ENCODE results near the gene SULT1A2. TPM values are rescaled to one million over a fixed set of nuclear protein-coding genes. Genes with fewer than 3 reads are reported as not detected.

SULT1A2 gene
- total and polyA plus RNA-seq, 2 of the 13 experiments (the other 11 are each of a cell fraction or from before 2014, with no cell fraction given) = 33.0 to 34.2 TPM

DNA sequence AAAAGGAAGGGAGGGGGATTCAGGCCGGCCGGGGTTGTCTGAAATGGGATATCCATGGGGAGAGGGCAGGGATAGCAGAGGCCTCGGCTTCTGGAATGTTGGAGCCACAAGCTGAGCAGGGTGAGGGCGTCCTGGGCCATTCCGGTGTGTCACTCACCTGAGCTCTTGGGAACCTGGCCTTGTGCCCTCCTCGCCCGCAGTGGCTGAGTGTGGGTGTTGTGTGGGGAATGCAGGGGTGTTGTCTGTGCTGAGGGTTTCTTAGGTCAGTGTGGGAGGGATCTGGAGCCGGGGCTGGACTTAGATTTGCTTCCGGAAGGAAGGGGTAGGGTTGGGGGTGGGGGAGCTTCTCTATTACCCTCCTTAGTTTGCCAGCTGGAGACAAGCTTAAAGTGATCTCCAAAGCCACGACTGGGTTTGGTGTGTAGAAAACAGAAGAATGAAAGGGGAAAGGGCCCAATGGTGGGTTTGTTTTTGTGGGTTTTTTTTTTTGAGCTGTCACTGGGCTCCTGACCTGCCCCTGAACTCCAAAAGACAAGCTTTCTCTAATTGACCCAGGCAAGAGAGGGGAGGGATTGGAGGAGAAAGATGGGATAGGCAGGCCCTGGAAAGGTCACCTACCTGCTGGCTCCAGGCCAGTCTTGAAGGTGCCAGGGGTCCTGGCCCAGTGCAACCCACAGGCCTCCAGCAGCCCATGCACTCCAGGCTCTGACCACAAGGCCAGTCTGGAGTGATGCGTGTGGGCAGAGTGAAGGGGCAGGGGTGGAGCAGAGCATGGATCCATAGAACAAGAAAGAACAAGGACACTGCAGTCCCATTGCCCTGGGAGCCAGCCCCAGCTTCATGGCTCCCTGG is at the start of gene SULT1A2 (continued):
- TF ChIP-seq, protein P1, sequence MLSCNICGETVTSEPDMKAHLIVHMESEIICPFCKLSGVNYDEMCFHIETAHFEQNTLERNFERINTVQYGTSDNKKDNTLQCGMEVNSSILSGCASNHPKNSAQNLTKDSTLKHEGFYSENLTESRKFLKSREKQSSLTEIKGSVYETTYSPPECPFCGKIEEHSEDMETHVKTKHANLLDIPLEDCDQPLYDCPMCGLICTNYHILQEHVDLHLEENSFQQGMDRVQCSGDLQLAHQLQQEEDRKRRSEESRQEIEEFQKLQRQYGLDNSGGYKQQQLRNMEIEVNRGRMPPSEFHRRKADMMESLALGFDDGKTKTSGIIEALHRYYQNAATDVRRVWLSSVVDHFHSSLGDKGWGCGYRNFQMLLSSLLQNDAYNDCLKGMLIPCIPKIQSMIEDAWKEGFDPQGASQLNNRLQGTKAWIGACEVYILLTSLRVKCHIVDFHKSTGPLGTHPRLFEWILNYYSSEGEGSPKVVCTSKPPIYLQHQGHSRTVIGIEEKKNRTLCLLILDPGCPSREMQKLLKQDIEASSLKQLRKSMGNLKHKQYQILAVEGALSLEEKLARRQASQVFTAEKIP (CRISPR knock-in tag; IDR thresholded peaks at IDR 0.05; ENCODE audit: borderline replicate concordance) = no peak
- TF ChIP-seq, protein P2, sequence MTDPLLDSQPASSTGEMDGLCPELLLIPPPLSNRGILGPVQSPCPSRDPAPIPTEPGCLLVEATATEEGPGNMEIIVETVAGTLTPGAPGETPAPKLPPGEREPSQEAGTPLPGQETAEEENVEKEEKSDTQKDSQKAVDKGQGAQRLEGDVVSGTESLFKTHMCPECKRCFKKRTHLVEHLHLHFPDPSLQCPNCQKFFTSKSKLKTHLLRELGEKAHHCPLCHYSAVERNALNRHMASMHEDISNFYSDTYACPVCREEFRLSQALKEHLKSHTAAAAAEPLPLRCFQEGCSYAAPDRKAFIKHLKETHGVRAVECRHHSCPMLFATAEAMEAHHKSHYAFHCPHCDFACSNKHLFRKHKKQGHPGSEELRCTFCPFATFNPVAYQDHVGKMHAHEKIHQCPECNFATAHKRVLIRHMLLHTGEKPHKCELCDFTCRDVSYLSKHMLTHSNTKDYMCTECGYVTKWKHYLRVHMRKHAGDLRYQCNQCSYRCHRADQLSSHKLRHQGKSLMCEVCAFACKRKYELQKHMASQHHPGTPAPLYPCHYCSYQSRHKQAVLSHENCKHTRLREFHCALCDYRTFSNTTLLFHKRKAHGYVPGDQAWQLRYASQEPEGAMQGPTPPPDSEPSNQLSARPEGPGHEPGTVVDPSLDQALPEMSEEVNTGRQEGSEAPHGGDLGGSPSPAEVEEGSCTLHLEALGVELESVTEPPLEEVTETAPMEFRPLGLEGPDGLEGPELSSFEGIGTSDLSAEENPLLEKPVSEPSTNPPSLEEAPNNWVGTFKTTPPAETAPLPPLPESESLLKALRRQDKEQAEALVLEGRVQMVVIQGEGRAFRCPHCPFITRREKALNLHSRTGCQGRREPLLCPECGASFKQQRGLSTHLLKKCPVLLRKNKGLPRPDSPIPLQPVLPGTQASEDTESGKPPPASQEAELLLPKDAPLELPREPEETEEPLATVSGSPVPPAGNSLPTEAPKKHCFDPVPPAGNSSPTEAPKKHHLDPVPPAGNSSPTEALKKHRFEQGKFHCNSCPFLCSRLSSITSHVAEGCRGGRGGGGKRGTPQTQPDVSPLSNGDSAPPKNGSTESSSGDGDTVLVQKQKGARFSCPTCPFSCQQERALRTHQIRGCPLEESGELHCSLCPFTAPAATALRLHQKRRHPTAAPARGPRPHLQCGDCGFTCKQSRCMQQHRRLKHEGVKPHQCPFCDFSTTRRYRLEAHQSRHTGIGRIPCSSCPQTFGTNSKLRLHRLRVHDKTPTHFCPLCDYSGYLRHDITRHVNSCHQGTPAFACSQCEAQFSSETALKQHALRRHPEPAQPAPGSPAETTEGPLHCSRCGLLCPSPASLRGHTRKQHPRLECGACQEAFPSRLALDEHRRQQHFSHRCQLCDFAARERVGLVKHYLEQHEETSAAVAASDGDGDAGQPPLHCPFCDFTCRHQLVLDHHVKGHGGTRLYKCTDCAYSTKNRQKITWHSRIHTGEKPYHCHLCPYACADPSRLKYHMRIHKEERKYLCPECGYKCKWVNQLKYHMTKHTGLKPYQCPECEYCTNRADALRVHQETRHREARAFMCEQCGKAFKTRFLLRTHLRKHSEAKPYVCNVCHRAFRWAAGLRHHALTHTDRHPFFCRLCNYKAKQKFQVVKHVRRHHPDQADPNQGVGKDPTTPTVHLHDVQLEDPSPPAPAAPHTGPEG (CRISPR knock-in tag; IDR thresholded peaks at IDR 0.05) = no peak
- TF ChIP-seq ZNF720 (CRISPR knock-in tag; IDR thresholded peaks at IDR 0.05) (no peak), ZC3H4 (CRISPR knock-in tag; IDR thresholded peaks at IDR 0.05; ENCODE audit: borderline replicate concordance) (peak; percentile 51; the same call in 1 of the 2 replicates), CBFB (CRISPR knock-in tag; IDR thresholded peaks at IDR 0.05) (no peak)
- TF ChIP-seq, protein P3, sequence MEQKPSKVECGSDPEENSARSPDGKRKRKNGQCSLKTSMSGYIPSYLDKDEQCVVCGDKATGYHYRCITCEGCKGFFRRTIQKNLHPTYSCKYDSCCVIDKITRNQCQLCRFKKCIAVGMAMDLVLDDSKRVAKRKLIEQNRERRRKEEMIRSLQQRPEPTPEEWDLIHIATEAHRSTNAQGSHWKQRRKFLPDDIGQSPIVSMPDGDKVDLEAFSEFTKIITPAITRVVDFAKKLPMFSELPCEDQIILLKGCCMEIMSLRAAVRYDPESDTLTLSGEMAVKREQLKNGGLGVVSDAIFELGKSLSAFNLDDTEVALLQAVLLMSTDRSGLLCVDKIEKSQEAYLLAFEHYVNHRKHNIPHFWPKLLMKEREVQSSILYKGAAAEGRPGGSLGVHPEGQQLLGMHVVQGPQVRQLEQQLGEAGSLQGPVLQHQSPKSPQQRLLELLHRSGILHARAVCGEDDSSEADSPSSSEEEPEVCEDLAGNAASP (CRISPR knock-in tag; IDR thresholded peaks at IDR 0.05; ENCODE audit: borderline replicate concordance) = peak; percentile 94; the same call in 1 of the 2 replicates
- TF ChIP-seq, protein P4, sequence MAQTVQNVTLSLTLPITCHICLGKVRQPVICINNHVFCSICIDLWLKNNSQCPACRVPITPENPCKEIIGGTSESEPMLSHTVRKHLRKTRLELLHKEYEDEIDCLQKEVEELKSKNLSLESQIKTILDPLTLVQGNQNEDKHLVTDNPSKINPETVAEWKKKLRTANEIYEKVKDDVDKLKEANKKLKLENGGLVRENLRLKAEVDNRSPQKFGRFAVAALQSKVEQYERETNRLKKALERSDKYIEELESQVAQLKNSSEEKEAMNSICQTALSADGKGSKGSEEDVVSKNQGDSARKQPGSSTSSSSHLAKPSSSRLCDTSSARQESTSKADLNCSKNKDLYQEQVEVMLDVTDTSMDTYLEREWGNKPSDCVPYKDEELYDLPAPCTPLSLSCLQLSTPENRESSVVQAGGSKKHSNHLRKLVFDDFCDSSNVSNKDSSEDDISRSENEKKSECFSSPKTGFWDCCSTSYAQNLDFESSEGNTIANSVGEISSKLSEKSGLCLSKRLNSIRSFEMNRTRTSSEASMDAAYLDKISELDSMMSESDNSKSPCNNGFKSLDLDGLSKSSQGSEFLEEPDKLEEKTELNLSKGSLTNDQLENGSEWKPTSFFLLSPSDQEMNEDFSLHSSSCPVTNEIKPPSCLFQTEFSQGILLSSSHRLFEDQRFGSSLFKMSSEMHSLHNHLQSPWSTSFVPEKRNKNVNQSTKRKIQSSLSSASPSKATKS (CRISPR knock-in tag; IDR thresholded peaks at IDR 0.05) = no peak
- TF ChIP-seq, protein P5, sequence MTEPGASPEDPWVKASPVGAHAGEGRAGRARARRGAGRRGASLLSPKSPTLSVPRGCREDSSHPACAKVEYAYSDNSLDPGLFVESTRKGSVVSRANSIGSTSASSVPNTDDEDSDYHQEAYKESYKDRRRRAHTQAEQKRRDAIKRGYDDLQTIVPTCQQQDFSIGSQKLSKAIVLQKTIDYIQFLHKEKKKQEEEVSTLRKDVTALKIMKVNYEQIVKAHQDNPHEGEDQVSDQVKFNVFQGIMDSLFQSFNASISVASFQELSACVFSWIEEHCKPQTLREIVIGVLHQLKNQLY (CRISPR knock-in tag; IDR thresholded peaks at IDR 0.05) = no peak
- TF ChIP-seq, protein P6, sequence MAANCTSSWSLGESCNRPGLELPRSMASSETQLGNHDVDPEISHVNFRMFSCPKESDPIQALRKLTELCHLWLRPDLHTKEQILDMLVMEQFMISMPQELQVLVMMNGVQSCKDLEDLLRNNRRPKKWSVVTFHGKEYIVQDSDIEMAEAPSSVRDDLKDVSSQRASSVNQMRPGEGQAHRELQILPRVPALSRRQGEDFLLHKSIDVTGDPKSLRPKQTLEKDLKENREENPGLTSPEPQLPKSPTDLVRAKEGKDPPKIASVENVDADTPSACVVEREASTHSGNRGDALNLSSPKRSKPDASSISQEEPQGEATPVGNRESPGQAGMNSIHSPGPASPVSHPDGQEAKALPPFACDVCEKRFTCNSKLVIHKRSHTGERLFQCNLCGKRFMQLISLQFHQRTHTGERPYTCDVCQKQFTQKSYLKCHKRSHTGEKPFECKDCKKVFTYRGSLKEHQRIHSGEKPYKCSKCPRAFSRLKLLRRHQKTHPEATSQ (CRISPR knock-in tag; IDR thresholded peaks at IDR 0.05; ENCODE audit: borderline replicate concordance) = no peak
- TF ChIP-seq, protein P7, sequence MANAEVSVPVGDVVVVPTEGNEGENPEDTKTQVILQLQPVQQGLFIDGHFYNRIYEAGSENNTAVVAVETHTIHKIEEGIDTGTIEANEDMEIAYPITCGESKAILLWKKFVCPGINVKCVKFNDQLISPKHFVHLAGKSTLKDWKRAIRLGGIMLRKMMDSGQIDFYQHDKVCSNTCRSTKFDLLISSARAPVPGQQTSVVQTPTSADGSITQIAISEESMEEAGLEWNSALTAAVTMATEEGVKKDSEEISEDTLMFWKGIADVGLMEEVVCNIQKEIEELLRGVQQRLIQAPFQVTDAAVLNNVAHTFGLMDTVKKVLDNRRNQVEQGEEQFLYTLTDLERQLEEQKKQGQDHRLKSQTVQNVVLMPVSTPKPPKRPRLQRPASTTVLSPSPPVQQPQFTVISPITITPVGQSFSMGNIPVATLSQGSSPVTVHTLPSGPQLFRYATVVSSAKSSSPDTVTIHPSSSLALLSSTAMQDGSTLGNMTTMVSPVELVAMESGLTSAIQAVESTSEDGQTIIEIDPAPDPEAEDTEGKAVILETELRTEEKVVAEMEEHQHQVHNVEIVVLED (CRISPR knock-in tag; IDR thresholded peaks at IDR 0.05; ENCODE audit: borderline replicate concordance) = no peak
